ENCODE data around the gene FRMPD4. TPM values are rescaled to one million over a fixed set of nuclear protein-coding genes. Genes with fewer than 3 reads are reported as not detected.

Gene FRMPD4
- total RNA-seq, 1 experiment from 2014 or later: not detected

DNA sequence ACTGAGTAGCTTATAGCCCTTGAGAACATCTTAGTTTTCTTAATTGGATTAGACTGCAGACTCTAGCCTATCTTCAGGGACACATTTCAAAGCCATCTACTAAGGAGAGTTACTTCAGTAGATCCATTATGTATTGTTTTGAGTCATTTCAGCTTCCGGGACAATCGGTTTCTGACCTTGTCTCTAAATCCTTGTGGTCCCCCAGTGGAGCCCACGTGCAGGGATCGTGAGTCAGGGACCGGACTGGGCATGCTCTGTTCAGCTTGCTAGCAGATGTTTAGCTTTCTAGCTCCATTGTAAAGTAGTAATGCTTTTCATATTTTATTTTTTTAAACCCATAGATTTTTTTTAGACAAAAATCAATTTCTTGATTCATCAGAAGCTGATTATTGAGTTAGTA lies 441.0 kb downstream of the FRMPD4 start:
- Histone ChIP-seq H3K4me1 (no peaks in the 10 kb centered on the region), H3K36me3 (ENCODE audit: control insufficient read depth, insufficient read depth, low read length) (no peaks in the 10 kb centered on the region), H3K27me3 (replicated peaks; ENCODE audit: control insufficient read depth, insufficient read depth, low read length) (no peaks in the 10 kb centered on the region), H3K9me3 (no peaks in the 10 kb centered on the region), H3K4me3 (ENCODE audit: low read depth, low read length) (no peak overlapping the region)
- no peaks in the 10 kb centered on the region for H3K4me1 Mint-ChIP-seq (ENCODE audit: low read depth, unreplicated experiment)
- CTCF ChIA-PET: no interaction called here
- POLR2A ChIA-PET: no interaction called here
- H3K27ac Mint-ChIP-seq (ENCODE audit: unreplicated experiment): no peak overlapping the region
- TF ChIP-seq, protein P1, sequence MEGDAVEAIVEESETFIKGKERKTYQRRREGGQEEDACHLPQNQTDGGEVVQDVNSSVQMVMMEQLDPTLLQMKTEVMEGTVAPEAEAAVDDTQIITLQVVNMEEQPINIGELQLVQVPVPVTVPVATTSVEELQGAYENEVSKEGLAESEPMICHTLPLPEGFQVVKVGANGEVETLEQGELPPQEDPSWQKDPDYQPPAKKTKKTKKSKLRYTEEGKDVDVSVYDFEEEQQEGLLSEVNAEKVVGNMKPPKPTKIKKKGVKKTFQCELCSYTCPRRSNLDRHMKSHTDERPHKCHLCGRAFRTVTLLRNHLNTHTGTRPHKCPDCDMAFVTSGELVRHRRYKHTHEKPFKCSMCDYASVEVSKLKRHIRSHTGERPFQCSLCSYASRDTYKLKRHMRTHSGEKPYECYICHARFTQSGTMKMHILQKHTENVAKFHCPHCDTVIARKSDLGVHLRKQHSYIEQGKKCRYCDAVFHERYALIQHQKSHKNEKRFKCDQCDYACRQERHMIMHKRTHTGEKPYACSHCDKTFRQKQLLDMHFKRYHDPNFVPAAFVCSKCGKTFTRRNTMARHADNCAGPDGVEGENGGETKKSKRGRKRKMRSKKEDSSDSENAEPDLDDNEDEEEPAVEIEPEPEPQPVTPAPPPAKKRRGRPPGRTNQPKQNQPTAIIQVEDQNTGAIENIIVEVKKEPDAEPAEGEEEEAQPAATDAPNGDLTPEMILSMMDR (IDR thresholded peaks at IDR 0.05; ENCODE audit: insufficient read depth in 1 of 2, low read depth in 1 of 2, low read length in 1 of 2, severe bottlenecking in 1 of 2, unreplicated experiment in 1 of 2): no peak
- H3K9me3 Mint-ChIP-seq (ENCODE audit: unreplicated experiment): no peaks in the 10 kb centered on the region
- H3K27me3 Mint-ChIP-seq (ENCODE audit: insufficient read depth, unreplicated experiment): peaks cover 8% of the 10 kb centered on the region
- no TSS peak for BruUV-seq (replicated peaks)
- intact Hi-C loops (cut with micrococcal nuclease; ENCODE audit: unreplicated experiment): no loop called here
- H3K36me3 Mint-ChIP-seq (ENCODE audit: insufficient read depth, unreplicated experiment): no peaks in the 10 kb centered on the region
- DNase-seq: no peak
- no peak overlapping the region for H3K4me3 Mint-ChIP-seq (ENCODE audit: unreplicated experiment)

DNA sequence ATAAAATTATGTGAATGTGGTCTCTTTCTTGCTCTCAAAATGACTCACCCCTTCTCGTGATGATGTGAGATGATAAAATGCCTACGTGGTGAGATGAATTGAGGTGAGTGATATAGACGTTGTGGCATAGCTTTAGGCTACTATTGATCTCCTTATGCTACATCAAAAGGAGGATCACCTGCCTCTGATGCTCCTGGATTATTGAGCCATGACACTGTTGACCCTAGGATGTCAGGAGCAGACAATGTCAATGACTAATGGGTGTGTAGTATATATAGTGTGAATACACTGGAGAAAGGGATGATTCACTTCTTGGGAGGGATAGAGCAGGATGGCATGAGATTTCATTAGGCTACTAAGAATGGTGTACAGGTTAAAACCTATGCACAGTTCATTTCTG lies 442.3 kb downstream of the FRMPD4 start:
- H3K4me1 Mint-ChIP-seq (ENCODE audit: low read depth, unreplicated experiment): no peaks in the 10 kb centered on the region
- H3K4me3 Mint-ChIP-seq (ENCODE audit: unreplicated experiment): no peak overlapping the region
- H3K27me3 ChIP-seq (replicated peaks; ENCODE audit: control insufficient read depth, insufficient read depth, low read length): no peaks in the 10 kb centered on the region
- H3K27me3 Mint-ChIP-seq (ENCODE audit: insufficient read depth, unreplicated experiment): peaks cover 11% of the 10 kb centered on the region
- H3K9me3 ChIP-seq: no peaks in the 10 kb centered on the region
- no TSS peak for BruUV-seq (replicated peaks)
- POLR2A ChIA-PET: no interaction called here
- TF ChIP-seq, protein P1 (IDR thresholded peaks at IDR 0.05; ENCODE audit: insufficient read depth in 1 of 2, low read depth in 1 of 2, low read length in 1 of 2, severe bottlenecking in 1 of 2, unreplicated experiment in 1 of 2): no peak
- no peaks in the 10 kb centered on the region for H3K4me1 ChIP-seq
- H3K9me3 Mint-ChIP-seq (ENCODE audit: unreplicated experiment): no peaks in the 10 kb centered on the region
- H3K36me3 Mint-ChIP-seq (ENCODE audit: insufficient read depth, unreplicated experiment): no peaks in the 10 kb centered on the region
- H3K36me3 ChIP-seq (ENCODE audit: control insufficient read depth, insufficient read depth, low read length): no peaks in the 10 kb centered on the region
- DNase-seq: no peak
- CTCF ChIA-PET: no interaction called here
- no peak overlapping the region for H3K4me3 ChIP-seq (ENCODE audit: low read depth, low read length)
- intact Hi-C loops (cut with micrococcal nuclease; ENCODE audit: unreplicated experiment): no loop called here
- no peak overlapping the region for H3K27ac Mint-ChIP-seq (ENCODE audit: unreplicated experiment)

DNA sequence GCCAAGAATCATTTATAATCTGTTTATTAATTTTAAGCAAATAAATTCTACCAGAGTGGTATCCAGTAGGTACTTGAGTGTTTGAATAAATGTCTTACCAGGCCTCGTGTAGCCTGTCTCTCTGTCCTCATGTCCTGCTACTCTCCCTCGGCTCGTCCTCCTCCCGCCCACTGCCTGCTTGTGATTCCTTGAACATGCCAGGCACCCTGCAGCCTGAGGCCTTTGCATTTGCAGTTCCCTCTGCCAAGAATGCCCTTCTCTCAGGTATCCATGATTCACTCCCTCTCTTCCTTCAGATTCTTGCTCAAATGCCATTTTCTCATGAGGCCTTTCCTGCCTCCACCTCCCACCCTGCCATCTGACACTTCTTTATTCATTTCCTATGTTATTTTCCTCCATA lies 443.3 kb downstream of the FRMPD4 start:
- intact Hi-C loops (cut with micrococcal nuclease; ENCODE audit: unreplicated experiment): no loop called here
- H3K4me3 Mint-ChIP-seq (ENCODE audit: unreplicated experiment): no peak overlapping the region
- H3K4me1 Mint-ChIP-seq (ENCODE audit: low read depth, unreplicated experiment): no peaks in the 10 kb centered on the region
- H3K27me3 Mint-ChIP-seq (ENCODE audit: insufficient read depth, unreplicated experiment): peaks cover 11% of the 10 kb centered on the region
- CTCF ChIA-PET: no interaction called here
- Histone ChIP-seq H3K4me1 (no peaks in the 10 kb centered on the region), H3K4me3 (ENCODE audit: low read depth, low read length) (no peak overlapping the region), H3K9me3 (no peaks in the 10 kb centered on the region), H3K27me3 (replicated peaks; ENCODE audit: control insufficient read depth, insufficient read depth, low read length) (no peaks in the 10 kb centered on the region), H3K36me3 (ENCODE audit: control insufficient read depth, insufficient read depth, low read length) (no peaks in the 10 kb centered on the region)
- no peaks in the 10 kb centered on the region for H3K9me3 Mint-ChIP-seq (ENCODE audit: unreplicated experiment)
- DNase-seq: no peak
- H3K36me3 Mint-ChIP-seq (ENCODE audit: insufficient read depth, unreplicated experiment): no peaks in the 10 kb centered on the region
- TF ChIP-seq, protein P1 (IDR thresholded peaks at IDR 0.05; ENCODE audit: insufficient read depth in 1 of 2, low read depth in 1 of 2, low read length in 1 of 2, severe bottlenecking in 1 of 2, unreplicated experiment in 1 of 2): no peak
- POLR2A ChIA-PET: no interaction called here
- BruUV-seq (replicated peaks): no TSS peak
- no peak overlapping the region for H3K27ac Mint-ChIP-seq (ENCODE audit: unreplicated experiment)
